Activated CD4-positive, alpha-beta T cell treated with anti-CD3 and anti-CD28 coated beads for 24 hours (primary cell): ENCODE data around the gene SMARCC1.

Source experiments
- DNase-seq, 2 donors: peaks; one replicate each; pipeline ENCODE4 v3.0.0-alpha.2; 2020; ENCODE audit warnings: low read depth in 2 of 2

The SMARCC1 gene

GRCh38 chr3:47588587-47588986, 193.1 kb downstream of the SMARCC1 start:
- DNase-seq, result no peak

- no peak for DNase-seq
These were observed 193.6 kb downstream of the SMARCC1 start for GRCh38 chr3:47588053-47588452.

GRCh38 chr3:47586746-47587145, 194.9 kb downstream of the SMARCC1 start:
- no peak for DNase-seq

GRCh38 chr3:47583320-47584075, 198.2 kb downstream of the SMARCC1 start:
- DNase-seq, result no peak

- DNase-seq, result no peak
These were observed 199.9 kb downstream of the SMARCC1 start for GRCh38 chr3:47581835-47582234.

- no peak for DNase-seq
These were observed 200.3 kb downstream of the SMARCC1 start for GRCh38 chr3:47581422-47581821.

GRCh38 chr3:47580481-47580880, 201.2 kb downstream of the SMARCC1 start:
- no peak for DNase-seq

- DNase-seq, result no peak
These were observed 201.8 kb downstream of the SMARCC1 start for GRCh38 chr3:47579875-47580274.

- DNase-seq, result peak in 1 of 2 donors; percentile 19
These were observed 202.7 kb downstream of the SMARCC1 start, which contains the start of gene CSPG5 for GRCh38 chr3:47578691-47579632. TSS of gene CSPG5 (minus strand) at chr3:47578865. CDS start at chr3:47578693, 172 bp downstream.

- DNase-seq, result peak; percentile 12 to 13
These were observed 203.5 kb downstream of the SMARCC1 start for GRCh38 chr3:47578119-47578632.

GRCh38 chr3:47577583-47578118, 204.0 kb downstream of the SMARCC1 start:
- DNase-seq, result no peak

GRCh38 chr3:47573190-47574172, 208.2 kb downstream of the SMARCC1 start:
- no peak for DNase-seq

- DNase-seq, result no peak
These were observed 210.1 kb downstream of the SMARCC1 start for GRCh38 chr3:47571391-47572175.

- DNase-seq, result no peak
These were observed 212.8 kb downstream of the SMARCC1 start for GRCh38 chr3:47568901-47569300.

- DNase-seq, result no peak
These were observed 214.5 kb downstream of the SMARCC1 start for GRCh38 chr3:47567149-47567548.

GRCh38 chr3:47566667-47567066, 215.0 kb downstream of the SMARCC1 start:
- DNase-seq, result no peak

- no peak for DNase-seq
These were observed 215.8 kb downstream of the SMARCC1 start for GRCh38 chr3:47565734-47566550.

GRCh38 chr3:47556351-47556750, 225.3 kb downstream of the SMARCC1 start:
- no peak for DNase-seq

- DNase-seq, result no peak
These were observed 227.4 kb downstream of the SMARCC1 start for GRCh38 chr3:47554335-47554734.
